Endothelial cell (in vitro differentiated cells): ENCODE measurements around the gene AMIGO1. TPM values are rescaled to one million over a fixed set of nuclear protein-coding genes. Genes with fewer than 3 reads are reported as not detected.

Experiments used
- DNase-seq: peaks from one replicate; pipeline ENCODE4 v3.0.0; 2021; ENCODE audit warnings: low spot score
- H3K27ac Mint-ChIP-seq: one replicate; pipeline ENCODE4 v1.8.0; 2021; ENCODE audit warnings: mixed read lengths, inconsistent platforms; ENCODE audit not compliant: unreplicated experiment
- H3K27me3 Mint-ChIP-seq: one replicate; pipeline ENCODE4 v1.8.0; 2021; ENCODE audit warnings: mild to moderate bottlenecking, moderate library complexity, mixed read lengths, inconsistent platforms; ENCODE audit not compliant: unreplicated experiment
- H3K36me3 Mint-ChIP-seq: one replicate; pipeline ENCODE4 v1.8.0; 2021; ENCODE audit warnings: mild to moderate bottlenecking, low read depth, mixed read lengths, inconsistent platforms; ENCODE audit not compliant: unreplicated experiment
- H3K4me1 Mint-ChIP-seq: one replicate; pipeline ENCODE4 v1.8.0; 2021; ENCODE audit warnings: mild to moderate bottlenecking, mixed read lengths, inconsistent platforms; ENCODE audit not compliant: unreplicated experiment
- H3K4me3 Mint-ChIP-seq: one replicate; pipeline ENCODE4 v1.8.0; 2021; ENCODE audit warnings: mild to moderate bottlenecking, mixed read lengths, inconsistent platforms; ENCODE audit not compliant: unreplicated experiment
- H3K9me3 Mint-ChIP-seq: one replicate; pipeline ENCODE4 v1.8.0; 2021; ENCODE audit warnings: mixed read lengths, inconsistent platforms; ENCODE audit not compliant: unreplicated experiment
- CTCF ChIP-seq: fragments of 200-600 bp; sonication (generic); IDR thresholded peaks from one replicate; pipeline ENCODE4 v1.5.0; 2021; ENCODE audit warnings: antibody characterized with exemption; ENCODE audit not compliant: unreplicated experiment
- total RNA-seq: library from RNA; stranded (reverse); fragmentation: NEBNext Ultra II Directional; extraction: Animal tissue kit (Norgen Biotek cat#: 25700); gene quantifications from one replicate; pipeline ENCODE4 v1.2.1, GENCODE V29; 2021; ENCODE audit not compliant: unreplicated experiment

The AMIGO1 gene
- total RNA-seq, 1 donor from 2014 or later = 1.2 TPM

- Mint-ChIP-seq H3K4me1 (peaks cover 20% of the 10 kb centered on the region), H3K9me3 (no peaks in the 10 kb centered on the region), H3K36me3 (no peaks in the 10 kb centered on the region), H3K27me3 (peaks cover 6% of the 10 kb centered on the region), H3K4me3 (peak overlapping the region; percentile 31), H3K27ac (peak overlapping the region; percentile 71)
- TF ChIP-seq CTCF = no peak
- no peak for DNase-seq
Observed at GRCh38 chr1:109527846-109528695, 18.5 kb upstream of the AMIGO1 start.

- Mint-ChIP-seq H3K36me3 (no peaks in the 10 kb centered on the region), H3K9me3 (no peaks in the 10 kb centered on the region), H3K27ac (peak overlapping the region; percentile 71), H3K27me3 (peaks cover 4% of the 10 kb centered on the region), H3K4me3 (peak overlapping the region; percentile 31), H3K4me1 (peaks cover 15% of the 10 kb centered on the region)
- no peak for DNase-seq
- no peak for TF ChIP-seq CTCF
Observed at GRCh38 chr1:109527098-109527811, 17.7 kb upstream of the AMIGO1 start.

- Mint-ChIP-seq H3K4me3 (no peak overlapping the region), H3K4me1 (peaks cover 13% of the 10 kb centered on the region), H3K9me3 (no peaks in the 10 kb centered on the region), H3K27ac (no peak overlapping the region), H3K36me3 (no peaks in the 10 kb centered on the region), H3K27me3 (peaks cover 6% of the 10 kb centered on the region)
- no peak for DNase-seq
- TF ChIP-seq CTCF = no peak
Observed at GRCh38 chr1:109523706-109524105, 14.2 kb upstream of the AMIGO1 start.

- peaks cover 6% of the 10 kb centered on the region for H3K4me1 Mint-ChIP-seq
- no peak for DNase-seq
- no peaks in the 10 kb centered on the region for H3K36me3 Mint-ChIP-seq
- no peaks in the 10 kb centered on the region for H3K9me3 Mint-ChIP-seq
- no peak for TF ChIP-seq CTCF
- peaks cover 6% of the 10 kb centered on the region for H3K27me3 Mint-ChIP-seq
- no peak overlapping the region for H3K27ac Mint-ChIP-seq
- H3K4me3 Mint-ChIP-seq = no peak overlapping the region
Observed at GRCh38 chr1:109522026-109522425, 12.5 kb upstream of the AMIGO1 start.
